ENCODE measurements around the gene GAD1. TPM values are rescaled to one million over a fixed set of nuclear protein-coding genes. Genes with fewer than 3 reads are reported as not detected.

Gene GAD1
- total RNA-seq: 0.22 and 0.40 TPM in 2 replicates

DNA sequence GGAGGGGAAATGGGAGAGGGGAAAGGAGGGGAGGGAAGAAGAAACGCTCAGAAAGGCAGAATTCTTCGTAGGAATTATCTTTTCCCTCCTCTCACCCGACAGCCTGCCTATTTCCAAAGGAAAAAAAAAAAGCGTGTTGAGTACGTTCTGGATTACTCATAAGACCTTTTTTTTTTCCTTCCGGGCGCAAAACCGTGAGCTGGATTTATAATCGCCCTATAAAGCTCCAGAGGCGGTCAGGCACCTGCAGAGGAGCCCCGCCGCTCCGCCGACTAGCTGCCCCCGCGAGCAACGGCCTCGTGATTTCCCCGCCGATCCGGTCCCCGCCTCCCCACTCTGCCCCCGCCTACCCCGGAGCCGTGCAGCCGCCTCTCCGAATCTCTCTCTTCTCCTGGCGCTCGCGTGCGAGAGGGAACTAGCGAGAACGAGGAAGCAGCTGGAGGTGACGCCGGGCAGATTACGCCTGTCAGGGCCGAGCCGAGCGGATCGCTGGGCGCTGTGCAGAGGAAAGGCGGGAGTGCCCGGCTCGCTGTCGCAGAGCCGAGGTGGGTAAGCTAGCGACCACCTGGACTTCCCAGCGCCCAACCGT is at the start of gene GAD1:
Gene GAD1 (plus strand): TSS at position 384 of the 589 bp plus-strand sequence. CDS start 1,705 bp downstream, outside the sequence.
- peak; percentile 68 to 78 for DNase-seq (ENCODE audit: low read depth in 2 of 2)

DNA sequence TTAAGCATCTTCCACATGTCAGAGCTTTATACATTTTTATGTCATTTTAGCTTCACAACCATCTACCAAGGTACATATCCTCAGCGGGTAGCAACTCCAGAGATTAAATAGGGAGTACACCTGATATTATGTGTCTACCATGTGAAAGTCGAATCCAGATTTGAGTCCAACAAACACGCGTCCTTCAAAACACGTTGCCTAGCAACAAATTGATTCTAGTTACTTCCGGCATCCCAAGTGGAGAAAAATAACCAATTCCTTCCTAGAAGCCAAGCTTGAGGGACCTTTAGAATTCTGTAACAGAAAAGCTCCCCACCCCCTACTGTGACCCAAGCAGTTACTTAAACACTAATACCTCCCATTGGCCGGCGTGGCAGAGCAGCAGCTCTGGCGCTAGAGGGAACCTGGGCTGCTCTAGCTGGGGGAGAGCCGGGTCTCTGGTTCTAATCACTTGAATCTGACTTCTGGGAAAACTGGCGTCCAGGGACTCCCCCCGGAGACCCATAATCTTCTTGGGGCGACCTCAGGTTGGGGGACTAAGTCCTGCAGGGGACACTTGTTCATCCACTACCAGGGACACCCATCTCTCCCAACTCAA is 46.6 kb upstream of the GAD1 start, which contains the start of gene ERICH2:
Gene ERICH2 (plus strand): TSS at position 371 of the 598 bp plus-strand sequence. CDS start 304 bp downstream, outside the sequence.
- peak; percentile 12 to 24 for DNase-seq (ENCODE audit: low read depth in 2 of 2)

DNA sequence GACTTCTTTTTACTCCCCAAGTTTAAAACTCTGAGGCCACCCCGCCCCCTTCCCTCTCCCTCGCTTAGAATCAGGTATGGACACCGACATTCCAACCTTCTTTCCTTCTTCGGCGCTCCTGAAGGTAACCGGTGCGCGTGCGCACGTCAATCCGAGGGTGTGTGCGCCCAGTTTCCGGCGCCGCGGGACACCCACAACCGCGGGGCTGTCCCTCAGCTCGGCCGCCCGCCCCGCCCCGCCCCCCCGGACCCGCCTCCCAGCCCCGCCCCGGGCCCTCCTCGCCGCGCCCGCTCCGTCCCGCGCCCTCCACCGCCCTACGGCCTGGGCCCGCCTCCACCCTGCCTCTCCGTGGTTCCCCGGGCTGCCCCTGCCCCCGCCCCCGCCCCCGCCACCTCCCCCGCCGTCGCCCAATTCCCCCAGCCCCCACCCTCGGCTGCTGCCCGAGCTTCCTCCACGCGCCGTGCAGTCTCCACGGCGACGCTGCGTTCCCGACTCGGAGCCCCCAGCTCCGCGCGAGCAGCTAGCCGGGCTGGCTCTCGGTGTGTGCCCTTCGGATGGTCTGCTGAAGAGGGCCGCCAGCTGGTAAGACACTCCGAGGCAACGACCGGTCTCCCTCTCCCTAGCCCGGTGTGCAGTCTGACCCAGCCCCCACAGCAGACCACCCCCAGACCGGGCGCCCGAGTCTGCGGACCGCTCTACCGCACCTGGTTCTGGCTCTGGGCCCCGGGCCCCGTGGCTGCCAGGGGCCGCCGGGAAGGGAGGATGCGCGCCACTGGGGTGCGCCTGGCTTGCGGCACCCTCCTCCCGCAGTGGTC is 45.9 kb upstream of the GAD1 start:
- DNase-seq (ENCODE audit: low read depth in 2 of 2): peak; percentile 22 to 27

DNA sequence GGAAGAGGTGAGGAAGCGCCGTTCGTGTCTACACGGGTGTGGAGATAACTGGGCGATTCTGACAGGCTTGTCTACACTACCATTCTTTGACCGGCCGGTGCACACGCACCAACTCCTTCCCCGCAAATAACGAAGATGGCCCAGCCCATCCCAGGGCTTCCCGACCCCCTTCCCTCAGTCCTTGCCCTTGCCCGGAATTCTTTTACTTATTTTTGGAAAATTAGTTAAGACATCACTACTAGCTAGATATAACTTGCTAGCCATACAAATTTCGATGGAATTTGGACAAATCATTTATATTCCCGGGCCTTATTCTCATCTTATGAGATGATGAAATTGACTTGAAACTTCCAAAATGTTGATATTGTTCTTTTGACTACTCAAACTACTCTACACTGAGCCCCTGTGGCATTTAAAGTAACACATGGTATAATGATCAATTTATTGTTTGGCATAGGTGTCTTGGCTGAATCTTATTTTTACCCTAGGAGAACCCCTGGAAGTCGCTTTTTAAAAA is 45.2 kb upstream of the GAD1 start:
- DNase-seq (ENCODE audit: low read depth in 2 of 2): no peak

DNA sequence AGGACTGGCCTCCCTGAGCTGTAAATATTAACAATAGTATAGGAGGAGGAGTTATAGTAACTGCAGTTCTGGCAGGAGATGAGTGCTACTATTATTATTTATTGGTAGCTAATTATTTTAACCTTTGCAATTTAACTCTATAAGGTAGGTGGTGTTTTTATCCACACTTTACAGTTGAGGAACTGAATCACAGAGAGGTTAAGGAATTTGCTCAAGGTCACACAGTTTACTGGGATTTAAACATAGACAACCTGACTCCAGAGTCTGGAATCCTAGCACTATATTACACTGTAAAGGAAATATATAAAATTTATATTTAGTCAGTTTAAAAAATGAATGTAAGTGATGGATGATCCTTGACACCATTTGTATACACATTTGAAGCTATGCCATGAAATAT is 44.4 kb upstream of the GAD1 start:
- DNase-seq (ENCODE audit: low read depth in 2 of 2): no peak

DNA sequence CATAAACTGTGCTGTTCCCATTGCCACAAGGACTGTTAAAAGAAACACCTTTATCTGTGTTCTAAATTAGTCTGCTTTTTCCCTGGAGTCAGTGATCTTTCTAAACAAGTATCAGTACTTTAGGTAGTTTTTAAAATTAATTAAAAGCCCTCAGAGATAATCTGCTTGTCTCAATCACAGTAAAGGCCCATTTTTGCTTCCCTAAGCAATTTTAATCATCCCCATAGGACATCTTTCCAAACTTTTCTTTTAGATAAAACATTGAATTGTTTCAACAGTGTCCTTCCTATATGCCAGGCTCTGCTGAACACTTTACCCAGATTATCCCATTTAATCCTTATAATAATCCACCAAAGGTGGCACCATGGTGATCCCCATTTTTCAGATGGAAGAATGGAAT is 42.6 kb upstream of the GAD1 start:
- no peak for DNase-seq (ENCODE audit: low read depth in 2 of 2)

DNA sequence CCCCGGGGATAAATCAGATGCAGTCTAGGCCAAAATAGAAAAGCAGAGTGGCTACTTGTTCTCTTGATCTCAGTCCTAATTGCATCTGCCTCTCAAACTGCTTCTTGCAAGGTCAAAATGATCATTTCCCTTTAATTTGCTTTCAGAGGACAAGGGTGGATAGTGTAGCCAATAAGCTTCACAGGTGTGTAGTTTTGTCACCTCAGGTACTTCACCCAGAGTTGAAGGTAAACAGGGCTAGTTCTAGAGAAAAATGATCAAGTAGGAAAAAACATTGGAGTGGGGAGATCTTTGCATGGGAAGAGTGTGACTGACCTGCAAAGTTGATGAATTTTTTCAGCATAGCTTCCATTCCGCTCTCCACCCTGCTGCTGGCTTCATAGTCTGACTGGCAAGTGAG is 37.8 kb upstream of the GAD1 start:
- DNase-seq (ENCODE audit: low read depth in 2 of 2): no peak

DNA sequence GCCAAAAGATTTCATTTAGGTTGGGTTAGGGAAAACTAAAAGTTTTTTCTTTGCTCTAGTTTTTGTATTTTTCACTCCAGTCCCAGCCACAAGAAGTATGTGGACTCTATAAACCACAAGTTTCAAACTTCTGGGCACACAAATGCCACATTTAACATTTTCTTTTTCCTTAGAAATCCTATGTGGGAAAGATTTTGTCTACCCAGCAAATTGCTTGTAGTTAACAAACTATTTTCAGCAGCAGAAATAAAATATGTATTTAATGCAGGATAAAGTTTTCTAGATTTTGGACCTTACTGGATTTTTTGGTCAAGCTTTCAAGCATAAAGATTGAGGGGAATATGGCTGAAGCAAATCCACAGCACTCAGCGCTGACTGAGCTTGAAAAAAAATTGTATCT is 37.4 kb upstream of the GAD1 start:
- DNase-seq (ENCODE audit: low read depth in 2 of 2): no peak

DNA sequence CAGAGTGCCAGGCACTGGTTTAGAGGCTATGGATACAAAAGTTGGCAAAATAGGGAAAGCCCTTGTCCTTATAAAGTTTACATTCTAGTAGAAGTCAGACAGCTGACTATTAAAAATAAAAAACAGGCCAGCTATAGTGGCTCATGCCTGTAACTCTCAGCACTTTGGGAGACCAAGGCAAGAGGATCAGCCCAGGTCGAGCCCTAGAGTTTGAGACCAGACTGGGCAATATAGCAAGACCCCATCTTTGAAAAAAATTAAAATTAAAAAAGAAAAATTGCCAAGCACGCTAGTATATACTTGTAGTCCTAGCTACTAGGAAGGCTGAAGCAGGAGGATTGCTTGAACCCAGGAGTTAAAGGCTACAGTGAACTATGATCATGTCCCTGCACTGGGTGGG is 34.0 kb upstream of the GAD1 start:
- DNase-seq (ENCODE audit: low read depth in 2 of 2): no peak

DNA sequence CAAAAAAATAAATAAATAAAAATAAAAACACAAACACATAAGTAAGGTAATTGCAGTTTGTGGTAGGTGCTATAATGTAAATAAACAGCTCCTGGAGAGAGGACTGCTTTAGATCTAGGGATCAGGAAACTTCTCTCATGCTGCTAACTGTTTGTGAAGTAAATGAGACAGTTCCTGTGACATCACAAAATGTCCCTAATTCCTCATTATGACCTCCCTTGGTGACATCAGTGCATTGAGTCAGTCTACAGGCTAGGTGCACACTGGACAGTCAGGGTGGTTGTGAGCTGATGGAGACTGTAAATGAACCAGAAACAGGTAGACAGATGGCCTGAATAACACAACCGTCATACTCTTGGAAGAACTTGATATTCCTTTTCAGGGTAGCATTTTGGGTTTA is 33.1 kb upstream of the GAD1 start:
- no peak for DNase-seq (ENCODE audit: low read depth in 2 of 2)

DNA sequence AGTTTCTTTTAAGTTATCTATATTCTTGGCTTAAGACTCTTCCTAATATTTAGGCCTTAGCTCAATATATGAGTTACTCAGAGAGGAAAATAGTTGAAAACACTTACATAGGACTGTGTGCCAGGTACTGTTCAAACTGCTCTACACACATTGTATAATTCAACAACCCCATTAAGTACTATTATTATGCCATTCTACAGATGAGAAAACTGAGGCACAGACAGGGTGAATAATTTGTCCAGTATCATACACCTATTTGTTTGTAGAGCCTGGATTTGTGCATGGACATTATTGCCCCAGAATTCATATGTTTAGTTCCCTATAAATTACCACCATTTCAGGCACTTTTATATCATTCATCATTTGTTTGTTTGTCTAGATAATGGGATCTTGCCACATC is 17.7 kb upstream of the GAD1 start:
- DNase-seq (ENCODE audit: low read depth in 2 of 2): no peak

DNA sequence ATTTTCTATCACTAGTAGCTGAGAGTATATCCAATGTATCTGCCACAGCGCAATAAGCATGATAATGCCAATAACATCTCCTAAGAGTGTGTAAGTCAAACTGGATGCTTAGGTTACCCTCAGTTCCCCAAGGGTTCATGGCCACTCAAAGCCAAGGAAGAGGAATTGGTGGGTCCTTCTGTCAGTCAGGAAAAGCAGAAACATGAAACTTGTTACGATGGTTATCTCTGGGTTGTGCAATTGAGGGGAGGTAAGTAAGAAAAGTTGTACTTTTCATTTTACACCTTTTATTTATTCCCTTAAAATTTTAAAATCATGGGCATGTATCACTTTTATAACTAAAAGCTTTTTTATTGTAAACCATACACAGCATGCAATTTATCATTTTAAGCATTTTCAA is 10.1 kb upstream of the GAD1 start:
- no peak for DNase-seq (ENCODE audit: low read depth in 2 of 2)

DNA sequence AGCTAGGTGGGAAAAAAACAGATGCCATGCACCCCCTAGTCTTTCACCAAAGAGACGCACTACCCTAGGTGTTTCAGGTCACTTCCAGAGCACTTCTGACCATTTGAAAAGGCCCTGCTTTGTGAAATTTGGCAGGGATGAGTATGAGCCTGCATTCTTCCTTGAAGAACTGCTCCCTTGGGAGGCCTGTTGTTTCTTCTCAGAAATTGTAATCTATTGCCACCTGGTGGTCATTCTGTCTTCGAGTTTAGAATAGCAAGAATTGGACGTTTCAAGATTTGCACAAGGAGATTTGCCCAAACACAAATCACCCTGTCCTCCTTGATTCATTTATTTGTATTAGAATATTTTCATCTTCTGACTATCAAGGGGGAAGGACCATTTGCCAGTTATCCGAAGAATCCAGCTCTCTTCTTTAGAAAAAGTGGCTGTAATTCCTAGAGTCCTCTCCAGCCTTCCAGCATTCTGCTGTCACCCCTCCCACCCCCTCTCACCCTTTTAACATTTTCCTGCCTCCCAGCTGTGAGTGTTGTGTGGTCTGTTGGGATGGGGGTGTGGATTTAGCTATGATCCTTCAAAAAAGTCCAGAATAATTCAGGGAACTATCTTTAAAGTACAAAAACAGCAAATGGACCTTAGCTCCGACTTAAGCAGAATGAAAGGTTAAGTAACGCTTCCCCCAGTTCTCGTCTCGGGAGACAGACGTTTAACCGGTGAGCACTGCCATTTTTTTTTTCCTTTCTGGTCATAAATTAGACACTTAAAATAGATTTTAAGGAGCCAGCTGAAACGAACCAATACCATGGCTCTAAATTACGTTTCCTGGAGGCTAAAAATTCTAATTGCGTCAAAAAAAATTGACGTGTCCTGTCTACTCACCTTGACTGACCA is 3.7 kb upstream of the GAD1 start:
- DNase-seq (ENCODE audit: low read depth in 2 of 2): peak; percentile 73 to 82

DNA sequence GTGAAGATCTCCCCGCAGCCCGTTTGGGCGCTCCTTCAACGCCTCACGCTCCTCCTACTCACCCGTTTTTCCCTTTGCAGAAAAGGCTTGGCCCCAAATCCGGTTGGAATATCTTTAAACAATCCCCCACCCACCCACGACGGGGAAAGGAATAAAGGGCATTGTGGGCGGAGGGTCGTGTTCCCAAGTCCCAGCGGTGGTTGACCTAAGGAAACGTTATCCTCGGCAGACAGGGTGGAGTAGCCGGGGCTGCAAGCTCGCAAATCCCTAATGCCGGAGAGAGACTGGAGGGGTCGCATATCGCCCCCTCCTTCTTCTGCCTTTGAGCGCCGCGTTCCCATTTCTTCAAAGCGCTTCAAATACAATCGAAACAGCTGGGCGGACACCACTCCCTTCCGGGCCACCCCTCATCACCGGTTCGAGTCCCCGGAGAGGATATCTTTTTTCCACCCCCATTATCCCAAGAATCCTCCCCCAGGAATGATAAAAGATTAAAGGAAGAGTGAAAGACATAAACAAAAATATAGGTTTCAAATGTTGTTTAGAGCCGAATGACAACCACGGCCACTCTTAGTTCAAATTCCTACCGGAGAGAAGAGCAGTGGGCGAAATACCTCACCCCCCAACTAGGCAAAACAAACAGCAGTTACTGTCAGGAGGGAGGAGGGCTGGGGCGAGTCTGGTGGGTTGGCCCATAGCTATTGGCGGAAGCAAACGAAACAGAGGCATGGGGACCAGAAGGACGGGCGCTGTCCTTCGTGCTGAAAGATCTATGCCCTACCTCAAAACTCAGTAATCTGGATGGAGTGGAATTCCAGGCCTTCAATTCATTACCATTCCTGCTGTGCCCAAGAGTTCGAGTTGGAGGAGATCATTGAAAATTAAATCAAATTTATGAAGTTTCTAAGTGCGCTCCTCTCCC is 2.8 kb upstream of the GAD1 start:
- peak; percentile 60 to 61 for DNase-seq (ENCODE audit: low read depth in 2 of 2)

DNA sequence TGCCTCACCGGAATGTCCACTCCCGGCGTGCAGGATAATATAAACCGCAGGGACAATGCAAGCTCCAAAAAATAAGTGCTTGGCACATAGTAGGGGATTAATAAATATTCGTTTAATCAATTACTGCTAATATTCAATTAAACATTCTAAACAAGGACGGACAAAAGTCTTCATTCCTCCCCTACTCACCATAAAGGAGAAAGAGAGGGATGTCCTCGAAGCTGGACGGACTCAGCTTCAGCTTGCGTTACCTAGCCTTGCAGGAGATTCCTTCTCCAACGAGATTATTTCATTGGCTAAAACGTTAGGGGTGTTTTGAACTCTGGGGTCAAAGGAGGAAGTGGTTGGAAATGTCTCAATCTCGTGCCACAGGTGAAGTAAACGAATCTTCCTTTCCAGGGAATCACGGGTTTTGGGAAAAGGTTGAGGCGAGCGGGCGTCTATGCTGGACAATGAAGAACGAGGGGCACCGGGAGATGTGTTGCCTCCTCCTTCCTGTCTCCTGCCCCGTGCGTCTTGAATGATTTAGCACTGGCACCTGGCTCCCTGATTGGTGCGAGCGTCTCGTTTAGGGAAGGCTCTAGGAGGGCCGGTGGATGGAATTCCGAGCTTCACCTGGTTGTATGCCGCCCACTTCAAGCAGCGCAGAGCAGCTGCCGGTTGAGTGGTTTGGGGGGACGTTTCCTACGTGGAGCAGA is 2.0 kb upstream of the GAD1 start:
- no peak for DNase-seq (ENCODE audit: low read depth in 2 of 2)

DNA sequence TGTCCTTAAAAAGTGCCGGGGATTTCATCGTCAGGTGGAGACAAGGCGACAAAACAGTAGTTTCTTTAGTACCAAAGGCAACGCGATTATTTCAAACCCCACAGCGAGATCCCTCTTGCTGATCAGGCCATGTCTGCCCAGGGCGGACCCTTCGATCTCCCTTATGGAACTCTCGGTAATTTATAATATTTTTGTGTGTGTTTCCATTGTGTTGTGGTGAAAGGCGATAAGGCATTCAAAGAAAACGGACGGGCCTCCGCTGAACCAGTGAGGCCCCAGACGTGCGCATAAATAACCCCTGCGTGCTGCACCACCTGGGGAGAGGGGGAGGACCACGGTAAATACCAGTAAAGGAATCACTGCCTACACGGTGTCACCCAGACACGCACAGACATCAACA is 1.4 kb upstream of the GAD1 start:
- no peak for DNase-seq (ENCODE audit: low read depth in 2 of 2)

DNA sequence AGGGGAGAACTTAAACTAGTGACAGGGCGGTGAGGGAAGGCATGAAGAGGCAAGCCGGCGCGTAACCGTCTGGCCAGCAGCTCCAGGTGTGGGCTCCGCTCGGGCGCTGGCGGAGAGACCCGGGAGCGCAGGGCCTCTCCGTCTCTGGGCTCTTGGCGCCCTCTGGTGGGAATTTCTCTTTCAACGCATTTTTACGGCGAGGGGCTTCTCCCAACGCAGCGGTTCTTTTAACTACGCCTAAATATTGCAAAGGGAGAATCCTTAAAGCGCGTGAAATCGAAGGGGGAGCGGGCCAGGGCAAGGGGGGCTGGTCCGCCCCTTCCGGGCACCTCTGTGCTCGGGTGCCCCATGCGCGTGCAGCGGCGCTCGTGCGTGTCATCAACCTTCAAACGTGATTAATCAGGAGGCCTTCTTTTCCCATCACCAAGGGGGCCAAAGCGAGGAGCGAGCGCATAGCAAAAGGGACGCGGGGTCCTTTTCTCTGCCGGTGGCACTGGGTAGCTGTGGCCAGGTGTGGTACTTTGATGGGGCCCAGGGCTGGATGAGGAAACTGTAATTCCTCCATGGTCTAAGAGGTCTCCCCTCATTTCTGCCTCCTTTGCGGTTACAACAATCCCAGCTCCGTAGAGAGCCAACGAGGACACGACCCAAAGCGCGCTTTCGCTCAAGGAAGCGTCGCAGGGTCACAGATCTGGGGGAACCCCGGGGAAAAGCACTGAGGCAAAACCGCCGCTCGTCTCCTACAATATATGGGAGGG is 762 bp upstream of the GAD1 start:
- DNase-seq (ENCODE audit: low read depth in 2 of 2): peak; percentile 56 to 73

DNA sequence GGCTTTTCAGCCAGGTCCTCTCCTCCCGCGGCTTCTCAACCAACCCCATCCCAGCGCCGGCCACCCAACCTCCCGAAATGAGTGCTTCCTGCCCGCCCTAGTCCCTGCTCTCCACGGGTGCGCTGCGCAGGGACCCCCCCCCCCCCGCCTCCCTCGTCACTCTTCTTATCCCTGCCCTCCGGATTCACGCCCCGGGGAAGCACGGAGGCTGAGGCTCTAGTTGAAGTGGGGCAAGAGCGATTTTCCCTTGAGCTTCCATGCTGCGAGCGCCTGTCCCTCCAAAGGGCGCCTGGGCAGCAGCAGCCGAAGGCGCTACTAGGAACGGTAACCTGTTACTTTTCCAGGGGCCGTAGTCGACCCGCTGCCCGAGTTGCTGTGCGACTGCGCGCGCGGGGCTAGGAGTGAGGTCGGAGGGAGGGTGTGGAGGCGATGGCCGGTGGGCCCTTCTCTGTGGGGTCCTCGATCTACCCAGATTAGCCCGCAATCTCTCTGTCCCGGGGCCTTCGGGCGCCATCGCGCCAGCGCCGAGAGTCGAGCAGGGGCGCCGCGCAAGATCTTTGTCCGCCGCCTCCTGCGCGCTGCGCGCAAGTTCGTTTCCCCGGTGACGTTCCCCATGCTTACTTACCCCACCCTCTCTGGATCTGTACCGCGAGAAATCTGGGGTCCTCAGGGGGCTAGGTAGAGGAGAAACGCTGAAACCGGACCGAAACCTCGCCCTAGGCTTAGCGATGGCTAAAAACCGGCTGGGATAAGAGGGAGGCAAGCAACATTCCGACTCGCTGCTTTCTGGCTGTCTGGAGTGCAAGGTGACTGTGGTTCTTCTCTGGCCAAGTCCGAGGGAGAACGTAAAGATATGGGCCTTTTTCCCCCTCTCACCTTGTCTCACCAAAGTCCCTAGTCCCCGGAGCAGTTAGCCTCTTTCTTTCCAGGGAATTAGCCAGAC is 677 bp downstream of the GAD1 start:
- DNase-seq (ENCODE audit: low read depth in 2 of 2): peak; percentile 35 to 38

Data from lung microvascular endothelial cell (primary cell).